Erythroblast (primary cell): ENCODE data around the gene PSG2.
"Not testable (repeated sequence)": the region's sequence is repeated elsewhere in the genome, so short reads cannot be mapped to it uniquely, and the experiment has no call there.

Source experiments
- GATA1 ChIP-seq: IDR thresholded peaks from 2 replicates; pipeline ENCODE4 v1.6.1; 2011; ENCODE audit warnings: low read depth, mild to moderate bottlenecking, control low read depth, low read length, moderate library complexity
- POLR2A ChIP-seq: IDR thresholded peaks from 2 replicates; pipeline ENCODE4 v1.6.1; 2011; ENCODE audit warnings: mild to moderate bottlenecking, low read length

- TF ChIP-seq POLR2A, GATA1: not testable (repeated sequence)
Measured at GRCh38 chr19:43083721-43084120, 1.2 kb upstream of the PSG2 start.
